GM12892 (cell line): Measurements from ENCODE around the gene ATG2A.

Experiments used
- POLR2A ChIP-seq: IDR thresholded peaks from 2 replicates; pipeline ENCODE4 v1.6.1; 2011; ENCODE audit warnings: low read depth, low read length, control low read depth
- POLR2AphosphoS5 ChIP-seq: IDR thresholded peaks from 2 replicates; pipeline ENCODE4 v1.6.1; 2011; ENCODE audit warnings: low read depth, low read length, control low read depth

- no peak; the same call in 1 of the 2 replicates for TF ChIP-seq POLR2A
- TF ChIP-seq POLR2AphosphoS5: no peak; the same call in 1 of the 2 replicates
Observed at GRCh38 chr11:64876835-64877341, 40.1 kb downstream of the ATG2A start.
